SW 1271 (cell line): ENCODE measurements around the gene EEF2.
"Not testable (repeated sequence)": the region's sequence is repeated elsewhere in the genome, so short reads cannot be mapped to it uniquely, and the experiment has no call there.

Experiments used
- DNase-seq, 2 experiments: peaks; one replicate each; lab custom pipeline; 2025; lab: John Stamatoyannopoulos, UW

The EEF2 gene

GRCh38 chr19:4014541-4015491, 29.6 kb upstream of the EEF2 start:
- no peak for DNase-seq

DNA sequence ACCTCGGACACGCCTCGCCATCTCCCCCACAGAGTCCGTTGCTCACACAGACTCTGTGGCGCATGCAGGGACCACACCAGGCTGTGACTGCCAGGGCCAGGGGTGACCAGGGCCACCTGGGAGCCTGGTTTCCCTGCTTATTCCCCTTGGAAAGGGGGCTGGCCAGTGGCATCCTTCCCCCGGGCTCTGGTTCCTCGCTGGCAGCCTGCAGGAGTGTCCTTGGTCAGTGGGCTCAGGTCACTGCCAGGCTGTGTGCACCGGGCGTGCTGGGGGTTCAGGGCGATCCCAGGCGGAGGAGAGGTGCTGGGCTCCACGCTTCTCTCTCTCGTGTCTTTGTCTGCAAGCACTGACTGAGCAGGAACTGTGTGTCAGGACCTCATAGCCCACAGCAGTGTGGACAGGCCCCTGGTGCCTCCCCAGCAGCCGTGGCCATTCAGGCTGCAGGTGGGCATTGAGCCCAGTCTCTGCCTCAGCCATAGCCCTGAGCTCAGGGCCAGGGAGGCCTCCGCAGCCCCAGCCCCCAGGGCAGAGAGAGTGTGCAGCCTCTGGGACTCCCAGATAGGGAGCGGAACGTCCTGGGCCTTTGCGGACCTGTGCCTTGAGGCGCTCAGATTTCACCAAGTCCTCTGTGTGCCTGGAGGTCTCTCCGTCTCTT, 28.8 kb upstream of the EEF2 start:
- no peak for DNase-seq

GRCh38 chr19:4012975-4013634, 27.8 kb upstream of the EEF2 start:
- no peak for DNase-seq

DNA sequence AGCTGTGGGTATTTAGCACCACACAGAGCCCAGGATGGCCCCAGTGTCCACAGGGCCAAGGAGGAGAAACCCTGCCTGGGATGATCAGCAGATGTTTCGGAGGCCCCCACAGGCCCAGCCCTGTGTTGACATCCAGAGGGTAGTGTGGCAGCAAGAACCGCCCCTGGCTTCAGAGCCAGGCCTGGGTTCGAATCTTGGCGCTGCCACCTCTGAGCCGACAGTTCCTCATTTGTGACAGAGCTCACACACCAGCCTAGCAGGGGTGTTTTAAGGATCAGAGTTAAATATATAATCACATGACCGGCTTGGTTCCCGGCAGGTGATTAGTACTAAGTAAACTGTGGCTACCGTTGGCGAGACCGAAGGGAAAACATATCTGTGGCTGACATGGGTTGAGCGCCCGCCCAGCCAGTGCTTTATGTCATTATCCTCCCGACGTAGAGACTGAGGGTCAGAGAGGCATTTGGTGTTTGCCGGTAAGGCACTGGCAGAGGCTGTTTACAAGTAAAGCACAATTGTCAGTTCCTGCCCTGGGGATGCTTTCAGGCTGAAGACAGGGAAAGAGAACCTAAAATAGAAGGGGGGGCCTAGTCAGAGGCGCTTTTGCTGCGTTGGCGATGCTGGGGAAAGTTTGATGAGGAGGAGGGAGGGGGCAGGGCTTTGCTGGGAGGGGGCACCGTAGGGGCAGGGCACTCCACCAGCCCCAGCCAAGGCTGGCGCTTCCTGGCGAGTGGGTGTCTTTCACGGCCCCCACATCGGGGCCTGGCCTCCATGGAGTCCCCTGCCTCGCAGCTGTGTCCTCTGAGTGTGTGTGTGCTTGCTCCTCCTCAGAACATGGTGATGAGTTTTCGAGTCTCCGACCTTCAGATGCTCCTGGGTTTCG, 27.1 kb upstream of the EEF2 start:
- no peak for DNase-seq

- DNase-seq = not testable (repeated sequence)
These were observed 26.2 kb upstream of the EEF2 start for GRCh38 chr19:4011430-4011829.

DNA sequence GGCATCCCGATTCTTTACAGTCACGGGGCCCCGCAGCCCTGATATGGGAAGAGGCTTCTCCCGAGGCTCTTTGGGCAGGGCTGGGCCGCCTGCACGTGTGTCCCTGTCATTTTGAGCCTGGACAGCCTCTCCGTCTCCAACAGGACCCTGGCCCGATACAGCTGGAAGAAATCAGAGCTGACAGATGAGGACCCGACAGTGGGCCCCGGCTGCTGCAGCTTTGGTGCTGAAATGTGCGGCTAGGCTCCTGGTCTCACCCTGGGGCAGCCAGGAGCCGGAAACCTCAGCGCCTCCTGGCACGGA, 25.5 kb upstream of the EEF2 start:
- no peak for DNase-seq

GRCh38 chr19:4009990-4010807, 24.9 kb upstream of the EEF2 start:
- no peak for DNase-seq

DNA sequence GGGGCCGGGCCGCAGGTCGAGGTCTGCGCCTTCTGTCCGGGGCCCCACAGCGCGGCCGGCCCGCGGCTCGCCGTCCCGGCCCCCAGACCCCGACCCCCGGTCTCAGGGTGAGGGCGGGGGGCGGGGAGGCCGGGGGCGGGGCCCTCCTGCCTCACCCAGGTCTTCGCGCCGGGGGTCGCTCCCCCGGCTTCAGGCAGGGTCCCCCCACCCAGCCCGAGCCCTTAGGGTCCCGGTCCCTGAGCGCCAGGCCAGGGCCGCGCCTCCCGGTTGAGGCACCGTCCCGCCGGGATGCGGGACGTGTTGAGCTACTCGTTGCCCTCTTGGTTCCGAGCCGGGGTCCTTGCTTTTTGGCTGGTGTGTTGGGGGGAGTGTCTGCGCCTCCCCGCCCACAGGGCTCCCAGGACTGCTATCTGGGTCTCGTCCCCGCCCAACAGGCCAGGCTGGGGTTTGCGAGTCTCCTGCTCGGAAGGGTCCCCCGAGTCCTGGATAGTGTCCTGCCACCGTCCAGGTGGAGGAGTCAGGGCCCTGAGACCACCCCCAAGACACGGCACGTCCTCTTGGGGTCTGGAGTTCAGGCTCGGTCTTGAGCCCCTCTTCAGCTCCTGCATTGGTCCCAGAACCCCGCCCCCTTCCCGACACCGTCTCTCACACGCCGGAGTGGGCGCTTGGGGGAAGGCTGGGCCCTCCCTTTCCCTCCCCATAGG, 22.7 kb upstream of the EEF2 start:
- DNase-seq = peak in 1 of 2 experiments; percentile 22

DNA sequence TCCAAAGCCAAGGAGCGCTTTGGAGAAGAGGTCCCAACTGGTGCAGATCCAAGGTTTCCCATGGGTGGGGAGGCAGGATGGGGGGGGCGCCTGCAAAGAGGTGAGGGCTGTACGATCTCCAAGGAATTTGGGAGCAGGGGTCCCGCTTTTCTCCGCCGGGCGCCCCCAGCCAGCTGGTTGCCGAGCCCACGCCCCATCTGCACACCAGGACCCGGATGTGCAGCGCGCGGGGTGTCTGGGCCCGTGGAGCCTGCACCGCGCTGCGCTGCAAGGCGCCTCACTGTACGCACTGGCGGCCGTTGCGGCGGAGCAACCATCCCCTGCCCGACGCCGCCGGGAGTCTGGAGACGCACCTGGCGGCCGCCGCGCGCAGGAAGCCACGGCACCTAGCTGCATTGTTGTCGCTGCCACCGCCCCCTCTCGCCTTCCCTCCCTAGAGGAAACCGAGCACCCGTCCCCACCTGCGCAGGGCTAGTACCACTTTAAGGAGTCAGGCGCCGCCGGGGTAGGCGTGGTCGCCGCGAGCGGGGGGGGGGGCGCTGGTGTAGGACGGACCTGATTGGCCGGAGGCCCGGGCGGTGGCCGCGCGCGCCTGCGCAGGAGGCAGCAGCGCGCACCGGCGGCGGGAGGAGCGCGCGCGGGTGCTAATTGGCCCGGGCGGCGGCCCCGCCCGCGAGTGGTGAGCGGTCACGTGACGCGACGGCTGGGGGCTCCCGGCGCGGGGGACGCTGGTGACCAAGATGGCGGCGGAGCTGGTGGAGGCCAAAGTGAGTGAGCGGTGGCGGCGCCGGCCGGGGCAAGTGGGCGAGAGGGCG, 22.0 kb upstream of the EEF2 start, which contains the start of gene PIAS4:
TSS of gene PIAS4 (plus strand) at position 716 of the 815 bp plus-strand sequence. CDS start at position 741, 25 bp downstream.
- DNase-seq = peak; percentile 81 to 90

- not testable (repeated sequence) for DNase-seq
These were observed 20.2 kb upstream of the EEF2 start for GRCh38 chr19:4005436-4005835.

- DNase-seq = not testable (repeated sequence)
These were observed 15.5 kb upstream of the EEF2 start for GRCh38 chr19:4000798-4001197.

DNA sequence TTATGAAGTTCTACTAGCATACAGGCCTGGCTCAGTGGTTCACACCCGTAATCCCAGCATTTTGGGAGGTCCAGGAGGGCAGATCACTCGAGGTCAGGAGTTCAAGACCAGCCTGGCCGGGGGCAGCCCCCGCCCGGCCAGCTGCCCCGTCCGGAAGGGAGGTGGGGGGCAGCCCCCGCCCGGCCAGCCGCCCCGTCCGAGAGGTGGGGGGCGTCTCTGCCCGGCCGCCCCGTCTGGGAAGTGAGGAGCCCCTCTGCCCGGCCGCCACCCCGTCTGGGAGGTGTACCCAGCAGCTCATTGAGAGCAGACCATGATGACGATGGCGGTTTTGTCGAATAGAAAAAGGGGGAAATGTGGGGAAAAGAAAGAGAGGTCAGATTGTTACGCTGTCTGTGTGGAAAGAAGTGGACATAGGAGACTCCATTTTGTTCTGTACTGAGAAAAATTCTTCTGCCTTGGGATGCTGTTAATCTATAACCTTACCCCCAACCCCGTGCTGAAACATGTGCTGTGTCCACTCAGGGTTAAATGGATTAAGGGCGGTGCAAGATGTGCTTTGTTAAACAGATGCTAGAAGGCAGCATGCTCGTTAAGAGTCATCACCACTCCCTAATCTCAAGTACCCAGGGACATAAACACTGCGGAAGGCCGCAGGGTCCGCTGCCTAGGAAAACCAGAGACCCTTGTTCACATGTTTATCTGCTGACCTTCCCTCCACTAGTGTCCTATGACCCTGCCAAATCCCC, 13.6 kb upstream of the EEF2 start:
- not testable (repeated sequence) for DNase-seq

DNA sequence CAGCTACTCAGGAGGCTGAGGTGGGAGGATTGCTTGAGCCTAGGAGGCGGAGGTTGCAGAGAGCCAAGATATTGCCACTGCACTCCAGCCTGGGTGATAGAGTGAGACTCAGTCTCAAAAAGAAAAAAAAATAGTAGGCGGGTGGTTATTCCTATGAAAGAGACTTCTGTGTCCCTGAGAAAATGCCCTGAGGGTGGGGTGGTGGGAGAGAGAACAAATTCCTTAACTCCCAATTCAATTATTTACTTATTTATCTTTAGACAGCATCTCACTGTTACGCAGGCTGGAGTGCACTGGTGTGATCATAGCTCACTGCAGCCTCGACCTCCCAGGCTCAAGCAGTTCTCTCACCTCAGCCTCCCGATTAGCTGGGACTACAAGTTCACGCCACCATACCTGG, 10.3 kb upstream of the EEF2 start:
- DNase-seq = no peak

DNA sequence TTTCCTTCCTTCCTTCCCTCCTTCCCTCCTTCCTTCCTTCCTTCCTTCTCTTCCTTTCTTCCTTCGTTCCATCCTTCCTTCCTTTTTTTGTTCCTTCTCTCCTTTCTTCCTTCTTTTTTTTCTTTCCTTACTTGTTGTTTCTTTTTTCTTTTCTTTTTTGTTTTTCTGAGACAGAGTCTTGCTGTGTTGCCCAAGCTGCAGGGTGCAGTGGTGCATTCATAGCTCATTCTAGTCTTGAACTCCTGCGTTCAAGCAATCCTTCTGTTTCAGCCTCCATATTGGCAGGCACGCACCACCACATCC, 5.5 kb upstream of the EEF2 start:
- DNase-seq = no peak

- DNase-seq = peak; percentile 26 to 84
These were observed 2.5 kb upstream of the EEF2 start for GRCh38 chr19:3987619-3988371.

DNA sequence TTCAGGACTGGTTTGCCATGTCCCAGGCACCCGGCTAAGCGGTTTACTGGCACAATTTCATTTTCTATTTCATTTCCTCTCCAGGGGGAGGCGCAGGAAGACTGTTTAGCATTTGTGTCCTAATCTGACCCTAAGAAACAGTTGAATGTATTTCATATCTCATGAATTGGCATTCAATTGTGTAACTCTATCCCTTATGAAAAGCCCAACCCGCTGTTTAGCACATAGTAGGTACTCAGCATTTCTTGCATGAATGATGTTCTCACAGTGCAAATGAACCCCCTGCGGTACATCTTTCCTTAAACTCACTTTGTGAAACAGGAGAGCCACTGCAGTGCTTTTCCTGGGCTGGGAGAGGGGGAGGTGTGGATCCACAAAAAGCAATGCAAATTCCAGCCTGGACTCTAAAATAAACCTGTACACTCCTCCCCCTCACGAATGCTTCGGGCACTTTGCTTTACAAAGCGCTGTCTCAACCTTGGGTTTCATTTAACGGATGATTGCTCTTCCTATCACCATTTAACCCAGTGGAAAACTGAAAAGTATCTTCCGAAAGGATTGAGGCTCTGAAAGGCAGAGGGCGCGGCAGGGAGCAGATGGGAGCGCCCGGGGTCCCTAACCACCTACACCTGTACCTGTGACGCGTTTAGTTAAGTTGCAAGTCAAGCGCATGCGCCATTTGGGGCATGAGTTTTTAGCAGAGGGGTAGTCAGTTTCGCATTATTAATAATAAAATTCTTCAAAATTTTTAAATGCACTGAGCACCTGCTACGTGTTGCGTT, 1.2 kb upstream of the EEF2 start:
- DNase-seq = peak; percentile 19 to 84

GRCh38 chr19:3985643-3986259, 488 bp upstream of the EEF2 start:
- DNase-seq = no peak
